Activated gamma-delta T cell (primary cell): ENCODE results near the gene RXFP4.

Experiments used
- DNase-seq: peaks from one replicate; lab custom pipeline; 2025; lab: John Stamatoyannopoulos, UW

RXFP4 gene

DNA sequence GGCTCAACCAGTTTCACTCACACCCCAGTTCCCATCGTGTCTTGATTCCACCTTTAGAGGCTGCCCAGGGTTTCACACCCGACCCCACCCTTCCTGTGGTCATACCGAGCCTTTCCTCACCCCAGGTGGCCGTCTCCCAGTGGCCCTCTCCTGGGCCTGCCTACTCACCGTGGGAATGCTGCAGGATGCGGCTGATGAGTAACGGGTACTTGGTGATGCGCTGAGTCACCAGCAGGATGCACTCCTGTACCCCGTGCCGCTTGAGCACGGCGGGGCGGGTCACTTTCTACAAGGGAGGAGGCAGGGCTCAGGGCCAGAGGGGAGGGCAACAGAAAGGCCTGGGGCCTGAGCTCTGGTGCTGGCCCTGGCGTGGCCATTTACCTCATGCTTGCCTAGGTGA lies 20.5 kb downstream of the RXFP4 start:
- DNase-seq, result no peak

DNA sequence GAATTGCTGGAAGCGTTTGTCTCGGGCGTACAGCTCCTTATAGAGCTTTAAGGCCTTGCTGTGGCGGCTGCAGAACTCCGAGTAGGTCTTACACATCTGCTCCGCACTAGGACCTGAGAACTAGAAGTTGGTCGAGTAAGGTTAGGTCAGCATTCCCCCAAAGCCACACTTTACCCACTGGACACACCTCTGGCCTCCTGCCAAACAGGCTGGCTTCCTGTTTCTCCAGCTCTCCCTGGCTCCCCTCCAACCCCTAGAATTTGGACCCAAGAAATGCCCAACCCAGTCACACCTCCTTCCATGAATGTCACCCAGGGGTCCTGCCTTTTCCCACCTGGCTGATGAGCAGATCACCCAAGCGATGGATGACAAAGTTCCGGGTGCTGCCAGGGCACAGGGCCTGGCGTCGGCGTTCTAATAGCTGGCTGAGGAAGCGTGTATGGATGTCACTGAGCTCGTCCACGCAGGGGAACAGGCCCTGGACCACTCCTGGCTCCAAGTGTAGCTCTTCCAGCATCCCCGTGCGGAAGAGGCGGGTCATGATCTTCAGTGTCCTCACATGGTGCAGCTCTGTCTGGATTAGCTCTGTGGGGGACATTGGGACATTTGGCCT lies 21.3 kb downstream of the RXFP4 start:
- no peak for DNase-seq

DNA sequence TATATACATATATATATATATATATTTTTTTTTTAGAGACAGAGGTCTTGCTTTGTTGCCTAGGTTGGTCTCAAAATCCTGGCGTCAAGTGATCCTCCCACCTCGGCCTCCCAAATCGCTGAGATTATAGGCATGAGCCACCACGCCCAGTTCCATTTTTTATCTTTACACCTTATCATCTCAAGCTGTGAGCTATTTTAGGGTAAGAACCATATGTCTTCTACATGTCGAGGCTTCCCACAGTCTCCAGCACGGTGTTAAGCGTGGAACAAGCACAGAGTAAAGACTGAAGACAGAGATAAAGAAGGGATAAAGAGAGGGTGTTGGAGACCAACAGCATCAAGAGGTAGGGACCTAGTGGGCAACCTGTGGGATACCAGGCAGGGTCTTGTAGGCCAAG lies 22.8 kb downstream of the RXFP4 start:
- DNase-seq, result no peak

DNA sequence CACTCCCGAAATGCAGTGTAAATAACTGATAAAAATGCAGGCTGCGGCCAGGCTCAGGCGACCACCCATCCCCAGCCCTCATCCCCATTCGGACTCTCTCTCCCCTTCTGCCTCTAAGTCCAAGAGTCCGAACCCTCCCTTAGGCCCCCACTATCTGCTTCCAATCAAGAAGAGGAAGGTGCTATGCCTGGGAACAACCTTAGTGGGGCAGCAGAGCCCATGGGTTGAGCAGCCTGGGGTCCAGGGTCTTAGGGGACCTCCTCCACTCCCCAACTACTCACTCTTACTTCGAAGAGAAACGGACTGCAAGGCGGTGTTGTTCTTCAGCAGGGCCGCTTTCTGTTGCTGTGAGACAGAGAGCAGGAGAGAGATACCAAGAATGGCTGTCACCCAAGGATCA lies 24.7 kb downstream of the RXFP4 start:
- DNase-seq, result no peak

DNA sequence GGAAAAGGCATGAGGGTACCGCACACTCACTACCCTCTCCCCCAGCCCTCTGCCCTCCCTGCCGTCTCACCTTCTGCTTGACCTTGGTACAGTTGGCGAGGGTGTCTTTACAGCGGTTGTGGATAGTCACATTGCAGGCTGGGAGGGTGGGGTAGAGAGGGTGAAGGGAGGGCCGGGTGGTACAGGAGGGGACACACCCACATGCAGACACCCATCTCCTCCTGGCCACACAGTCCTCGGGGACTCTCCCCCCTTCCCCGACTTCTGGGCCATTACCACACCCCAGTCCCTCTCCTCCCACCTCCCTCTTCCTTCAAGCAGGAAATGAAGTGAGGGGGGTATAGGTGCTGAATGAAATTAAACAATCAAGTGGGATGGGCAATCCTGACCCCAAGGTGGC lies 25.3 kb downstream of the RXFP4 start:
- no peak for DNase-seq

DNA sequence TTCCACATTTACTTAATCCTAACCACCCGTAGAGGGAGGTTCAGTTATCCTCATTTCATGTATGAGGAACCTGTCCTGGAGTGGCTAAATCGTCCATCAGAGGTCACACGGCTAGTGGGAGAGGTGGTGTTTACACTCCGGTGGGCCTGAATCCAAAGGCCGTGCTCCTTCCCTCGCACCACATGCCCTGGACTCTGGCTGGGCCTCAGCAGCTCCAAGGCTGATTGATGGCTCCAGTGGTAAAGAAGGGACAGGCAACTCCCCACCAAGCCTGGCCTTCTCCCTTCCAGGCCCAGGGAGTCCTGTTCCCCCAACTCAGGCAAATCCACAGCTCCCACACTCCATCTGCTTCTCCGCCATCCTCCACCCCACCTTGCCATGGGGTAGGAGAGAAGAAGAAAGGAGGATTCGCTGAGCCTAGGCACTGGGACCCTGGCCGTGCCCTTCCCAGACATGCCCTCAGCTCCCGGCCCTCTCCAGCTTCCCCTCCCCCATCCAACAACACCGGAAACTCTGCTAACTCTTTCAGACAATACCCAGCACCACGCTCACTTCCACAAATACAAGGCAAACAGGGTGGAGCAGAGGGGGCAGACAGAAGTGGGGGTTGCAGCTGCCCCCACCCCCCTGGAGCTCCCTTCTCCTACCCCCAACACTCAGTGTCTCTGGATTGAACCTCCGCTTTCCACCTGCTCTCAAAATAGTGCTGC lies 26.1 kb downstream of the RXFP4 start:
- DNase-seq, result no peak

DNA sequence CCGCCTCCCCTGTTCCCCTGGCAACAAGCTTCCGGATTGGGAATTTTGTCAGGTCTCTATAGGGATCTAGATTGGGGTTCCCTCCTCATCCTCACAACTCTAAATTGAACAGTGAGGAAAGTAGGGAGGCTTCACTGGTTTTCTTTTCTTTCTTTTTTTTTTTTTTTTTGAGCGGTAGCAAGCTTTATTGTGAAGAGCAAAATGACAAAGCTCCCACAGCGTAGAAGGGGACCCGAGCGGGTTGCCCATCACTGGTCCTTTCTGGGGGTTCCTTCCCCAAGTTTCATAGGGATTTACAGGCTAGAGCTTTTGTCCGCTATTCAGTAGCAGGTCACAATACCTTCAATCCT lies 26.6 kb downstream of the RXFP4 start:
- no peak for DNase-seq

DNA sequence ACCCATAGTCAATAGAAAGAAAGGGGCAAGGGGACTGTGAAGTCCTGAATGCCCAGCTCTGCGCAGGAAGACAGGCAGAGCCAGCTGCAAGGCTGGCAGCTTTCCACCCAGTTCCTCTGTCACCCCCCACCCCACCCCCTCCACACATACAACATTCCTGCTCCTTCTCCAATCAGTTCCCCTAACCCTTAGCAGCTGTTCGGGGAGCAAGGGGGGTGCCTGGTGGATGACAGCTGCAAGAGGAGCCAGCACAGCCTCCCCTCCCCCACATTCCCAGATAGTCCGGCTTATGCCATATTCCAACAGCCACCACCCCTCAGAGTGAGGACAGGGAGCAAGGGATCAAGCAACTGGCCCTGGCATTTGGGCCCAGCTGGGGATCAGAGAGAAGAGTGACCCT lies 27.2 kb downstream of the RXFP4 start:
- no peak for DNase-seq

DNA sequence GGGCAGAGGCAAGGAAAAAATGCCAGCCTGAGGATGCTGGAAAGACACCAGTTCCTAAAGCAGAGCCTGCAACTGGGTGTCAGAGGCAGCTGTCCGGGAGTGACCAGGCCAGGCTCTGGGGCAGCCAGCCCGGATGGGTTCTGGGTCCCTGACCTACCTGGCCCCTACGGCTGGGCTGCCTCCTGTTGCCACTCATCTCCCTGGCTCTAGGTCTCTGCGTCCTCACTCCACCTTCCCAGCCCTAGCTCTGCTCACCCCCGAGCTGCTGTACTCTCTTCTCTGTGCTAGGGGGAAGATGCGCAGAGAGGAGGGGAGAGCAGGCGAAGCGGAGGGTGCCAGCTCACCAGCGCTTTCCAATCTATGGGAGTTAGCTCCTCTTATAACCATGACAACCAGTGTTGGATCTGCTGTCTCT lies 27.9 kb downstream of the RXFP4 start:
- no peak for DNase-seq

DNA sequence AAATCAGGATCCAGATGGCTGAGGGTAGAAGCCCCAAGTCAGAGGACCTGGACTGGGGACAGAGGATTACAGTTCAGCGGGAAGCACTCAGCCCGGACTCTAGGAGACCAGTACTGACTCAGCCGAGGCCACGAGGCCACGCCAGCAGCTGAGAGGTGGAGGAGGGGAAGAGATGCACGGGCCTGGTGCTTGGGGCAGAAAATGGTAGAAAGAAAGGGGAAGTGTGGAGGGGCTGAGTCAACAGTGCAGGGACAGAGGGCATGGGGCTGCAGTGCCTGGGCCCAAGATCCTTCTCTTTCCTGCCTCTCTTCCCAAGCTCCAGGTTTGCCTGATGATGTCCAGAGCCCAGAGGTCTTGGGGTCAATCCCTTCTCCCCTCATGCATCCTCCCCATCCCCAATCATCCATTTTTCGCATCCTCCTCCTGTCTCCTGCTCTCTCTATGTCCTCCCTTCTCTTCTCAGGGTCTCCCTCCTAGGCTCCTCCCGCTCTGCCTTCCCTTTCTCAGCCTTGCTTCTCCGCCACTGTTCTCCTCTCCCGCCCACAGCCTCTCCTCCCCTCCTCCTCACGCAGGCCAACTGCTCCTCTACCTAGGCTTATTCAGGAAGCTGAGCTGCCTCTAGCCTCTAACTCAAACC lies 29.2 kb downstream of the RXFP4 start:
- no peak for DNase-seq

DNA sequence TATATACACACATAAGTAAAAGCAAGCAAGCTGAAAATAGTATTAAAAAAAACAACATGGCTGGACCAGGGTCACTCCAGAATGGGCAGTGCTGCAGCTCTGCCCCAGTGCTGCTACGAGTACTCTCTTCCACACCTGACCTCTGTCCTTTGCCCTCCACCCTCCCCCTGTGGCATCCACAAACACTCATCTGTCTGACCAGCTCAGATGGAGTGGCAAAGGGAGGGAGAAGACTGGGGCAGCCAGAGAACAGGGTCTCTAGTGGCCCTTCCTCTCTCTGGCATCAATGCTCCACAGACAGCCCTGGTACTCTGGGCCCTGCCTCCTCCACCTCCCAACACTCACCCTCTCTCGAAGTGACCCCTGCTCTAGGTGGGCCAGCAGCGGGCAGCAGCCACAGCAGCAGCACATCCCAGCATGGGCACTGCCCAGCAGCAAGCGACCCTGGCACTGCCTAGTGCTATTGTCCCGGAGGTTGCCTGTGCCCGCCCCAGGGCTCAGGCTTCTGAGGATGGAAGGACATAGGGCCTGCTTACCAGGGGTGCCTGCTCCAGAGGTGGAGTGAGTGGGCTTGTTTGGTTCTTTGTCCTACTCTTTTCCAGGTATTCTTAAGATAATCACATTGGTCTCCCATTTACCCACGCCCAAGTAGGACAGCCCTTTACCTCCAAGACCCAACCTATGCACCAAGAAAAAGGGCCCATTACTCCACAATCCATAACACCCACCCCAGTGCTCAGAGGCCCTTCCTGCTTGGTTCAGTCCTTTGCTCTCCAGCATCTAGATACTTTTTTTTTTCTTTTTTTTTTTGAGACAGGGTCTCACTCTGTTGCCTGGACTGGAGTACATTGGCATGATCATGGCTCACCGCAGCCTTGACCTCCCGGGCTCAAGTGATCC lies 30.7 kb downstream of the RXFP4 start:
- DNase-seq, result no peak

DNA sequence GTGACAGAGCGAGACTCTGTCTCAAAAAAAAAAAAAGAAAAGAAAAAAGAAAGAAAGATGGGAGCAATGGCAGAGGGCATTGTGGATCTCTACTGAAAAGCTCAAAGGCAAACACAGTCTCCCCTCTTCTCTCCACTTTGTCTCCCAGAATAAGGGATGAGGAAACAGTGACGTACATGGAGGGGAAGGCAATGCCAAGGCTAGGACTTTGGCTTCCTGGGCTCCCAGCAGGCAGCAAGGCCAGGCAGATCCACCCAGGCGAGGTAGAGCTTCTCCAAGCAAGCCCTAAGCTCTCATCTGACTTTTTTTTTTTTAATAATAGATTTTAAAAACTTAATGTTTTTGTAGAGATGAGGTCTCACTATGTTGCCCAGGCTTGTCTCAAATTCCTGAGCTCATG lies 32.3 kb downstream of the RXFP4 start:
- no peak for DNase-seq

DNA sequence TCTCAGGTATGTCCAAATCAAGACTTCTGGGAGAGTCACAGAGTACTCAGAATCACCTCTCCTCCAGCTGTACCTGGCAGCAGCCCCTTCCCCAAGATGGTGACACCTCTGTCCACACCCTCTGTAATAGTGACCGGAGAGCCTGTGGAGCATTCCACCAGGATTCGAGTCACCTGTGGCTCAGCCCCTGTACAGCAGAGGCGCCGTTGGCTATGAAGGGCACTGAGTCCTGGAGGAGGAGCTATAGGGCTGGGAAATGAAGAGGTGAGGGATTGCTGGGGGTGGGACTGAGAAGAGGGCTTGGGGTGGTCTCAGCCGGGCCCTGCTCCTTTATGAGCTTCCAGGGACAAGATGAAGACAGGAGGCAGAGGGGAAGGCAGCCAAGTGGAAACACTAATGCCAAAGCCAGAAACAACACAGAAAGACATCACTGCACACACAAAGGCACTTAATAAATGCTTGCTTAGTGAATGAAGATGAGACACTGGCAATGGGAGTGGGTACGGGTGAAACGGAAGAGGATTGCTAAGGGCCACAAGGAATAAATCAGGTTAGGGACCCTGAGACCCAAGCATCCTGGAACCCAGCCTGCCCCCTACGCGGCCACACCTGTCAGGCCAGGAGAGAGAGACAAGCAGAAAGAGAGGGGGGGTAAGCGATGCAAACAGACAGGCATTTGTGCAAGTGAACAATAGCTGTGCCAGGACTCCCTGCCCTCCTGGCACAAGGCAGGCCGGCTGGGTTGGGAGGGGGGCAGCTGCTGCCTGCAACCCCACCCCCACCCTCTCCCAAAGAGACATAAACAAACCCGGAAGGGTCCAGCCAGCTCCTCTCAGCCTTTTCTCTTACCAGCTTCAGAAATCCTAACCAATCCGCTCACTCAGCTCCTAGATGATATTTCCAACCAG lies 33.0 kb downstream of the RXFP4 start:
- no peak for DNase-seq

DNA sequence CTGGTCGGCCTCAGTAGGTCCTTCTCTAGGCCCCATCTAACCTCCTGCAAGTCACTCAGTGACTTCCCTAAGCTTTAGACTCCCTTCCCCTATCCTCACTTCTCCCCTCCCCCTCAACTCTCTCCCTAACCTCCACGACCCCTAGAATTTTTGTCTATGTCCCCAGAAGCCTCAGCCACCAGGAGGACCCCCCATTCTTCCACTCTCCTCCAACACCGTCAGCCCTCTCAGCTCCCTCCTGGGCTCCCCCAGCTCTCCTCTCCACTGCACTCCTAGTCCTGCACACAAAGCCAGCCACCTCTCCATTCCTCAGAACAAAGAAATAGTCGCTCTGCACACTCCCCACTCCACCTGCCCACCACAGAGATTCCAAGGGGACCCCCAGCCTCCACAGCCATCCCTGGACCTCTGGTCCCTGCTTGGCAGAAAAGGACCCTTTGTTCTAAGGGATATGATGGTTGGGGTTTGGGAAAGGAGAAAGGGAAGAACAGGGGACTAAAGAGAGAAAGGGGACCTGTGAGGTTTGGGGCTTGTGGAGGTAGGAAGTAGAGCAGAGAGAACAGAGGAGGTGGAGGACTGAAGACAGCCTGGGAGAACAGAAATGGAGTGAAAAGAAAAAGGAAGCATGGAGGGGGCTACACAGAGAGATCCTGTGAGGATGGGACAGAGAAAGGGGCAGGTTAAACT lies 34.1 kb downstream of the RXFP4 start:
- DNase-seq, result no peak

DNA sequence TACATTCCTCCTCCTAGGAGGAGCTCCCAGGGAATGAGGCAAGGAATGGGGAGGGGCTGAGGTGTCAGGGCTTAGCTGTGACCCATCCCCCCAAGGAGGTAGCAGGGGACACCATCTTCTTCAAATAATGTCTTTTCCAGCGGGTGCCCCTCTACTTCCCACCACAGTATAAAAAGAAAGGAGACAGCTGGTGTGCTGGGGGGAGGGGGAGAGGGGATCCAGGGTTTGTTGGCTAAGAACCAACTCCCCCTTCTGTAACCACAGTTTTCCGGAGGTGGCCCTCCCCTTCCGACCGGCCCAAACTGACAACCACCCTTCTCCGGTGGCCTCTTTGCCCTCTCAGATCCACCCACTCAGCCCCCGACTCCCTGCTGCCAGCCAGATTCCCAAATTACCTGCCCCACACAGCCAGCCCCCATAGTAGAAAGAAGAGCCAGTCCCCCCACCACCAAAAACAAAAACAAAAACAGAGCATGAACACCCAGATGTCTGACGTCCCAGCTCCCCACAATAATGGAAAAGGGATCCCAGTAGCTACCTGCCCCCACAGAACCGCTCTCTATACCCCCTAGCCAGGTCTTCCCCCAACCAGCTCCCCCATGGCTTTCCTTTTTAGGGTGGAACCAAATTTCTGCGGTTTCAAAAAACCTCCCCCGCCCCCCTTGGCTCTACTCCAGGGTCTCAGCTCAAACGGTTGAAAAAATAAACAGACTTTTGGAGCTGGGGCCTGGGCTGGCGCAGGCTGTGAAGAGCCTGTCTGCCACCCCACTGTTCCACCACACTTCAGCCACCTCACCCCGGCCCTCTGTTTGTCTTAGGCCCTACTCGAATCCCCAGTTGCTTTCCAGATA lies 34.8 kb downstream of the RXFP4 start:
- peak; percentile 23 for DNase-seq

DNA sequence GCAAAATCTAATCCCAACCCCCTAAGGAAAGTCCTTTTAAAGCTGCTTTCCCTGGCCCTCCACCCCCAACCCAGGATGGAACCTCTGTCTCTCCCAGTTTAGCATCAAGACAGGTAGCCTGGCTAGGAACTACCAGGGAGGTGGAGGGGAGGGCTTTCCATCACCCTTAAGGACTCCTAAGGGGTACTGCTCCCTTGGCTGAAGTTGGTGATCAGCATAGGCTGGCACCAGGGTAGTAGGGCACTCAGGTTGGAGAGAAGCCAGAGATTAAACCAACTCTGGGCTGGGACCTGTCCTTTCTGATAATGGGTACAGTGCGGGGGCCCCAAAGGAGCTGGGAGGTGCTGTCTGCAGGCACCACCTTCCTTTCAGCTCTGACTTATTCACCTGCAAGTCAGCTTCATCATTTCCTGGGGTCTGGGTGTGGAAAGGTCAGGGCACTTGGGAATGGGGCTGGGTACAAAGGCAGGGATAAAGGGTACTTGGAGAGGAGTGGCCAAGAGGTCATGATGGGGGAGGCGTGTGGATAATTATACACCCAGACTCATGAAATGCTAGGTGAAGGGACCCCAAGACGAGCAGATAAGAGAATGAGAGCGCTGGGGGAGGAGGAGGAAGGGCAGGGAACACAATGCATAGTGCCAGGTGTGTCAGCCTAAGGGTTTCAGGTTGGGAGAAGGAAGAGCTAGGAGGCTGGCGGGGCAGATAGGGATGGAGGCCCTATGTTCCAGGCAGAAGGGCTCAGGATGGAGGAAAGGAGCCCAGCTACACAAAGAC lies 35.7 kb downstream of the RXFP4 start:
- DNase-seq, result no peak

DNA sequence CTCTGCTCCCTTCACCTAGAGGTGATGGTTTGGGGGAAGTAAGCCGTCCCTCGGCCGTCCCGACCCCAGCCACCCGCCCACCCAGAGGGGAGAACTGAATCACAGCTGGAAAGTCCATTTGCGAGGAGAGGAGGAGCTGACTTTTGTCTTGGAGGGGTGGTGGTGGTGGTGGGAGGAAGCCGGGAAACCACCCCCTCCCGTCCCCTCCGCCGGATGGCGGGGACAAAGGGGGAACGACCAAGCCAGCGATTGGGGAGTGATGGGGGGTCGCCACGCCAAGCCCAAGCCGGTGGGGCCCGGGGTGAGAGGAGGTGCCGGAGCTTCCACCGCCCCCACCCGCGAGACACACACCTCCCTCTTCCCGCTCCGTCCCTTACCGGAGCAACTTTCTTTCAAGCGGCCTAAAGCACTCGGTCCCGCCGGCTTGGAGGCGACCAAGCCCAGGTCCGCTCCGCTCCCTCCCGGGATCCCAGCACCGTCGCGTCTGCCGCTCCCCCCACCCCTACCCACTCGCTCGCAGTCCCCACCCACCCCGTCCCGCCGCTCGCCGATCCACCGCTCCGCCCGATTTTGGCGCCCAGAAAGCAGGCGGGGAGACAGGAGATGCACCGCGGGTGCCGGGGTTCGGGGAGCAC lies 36.4 kb downstream of the RXFP4 start:
- DNase-seq, result peak; percentile 50

DNA sequence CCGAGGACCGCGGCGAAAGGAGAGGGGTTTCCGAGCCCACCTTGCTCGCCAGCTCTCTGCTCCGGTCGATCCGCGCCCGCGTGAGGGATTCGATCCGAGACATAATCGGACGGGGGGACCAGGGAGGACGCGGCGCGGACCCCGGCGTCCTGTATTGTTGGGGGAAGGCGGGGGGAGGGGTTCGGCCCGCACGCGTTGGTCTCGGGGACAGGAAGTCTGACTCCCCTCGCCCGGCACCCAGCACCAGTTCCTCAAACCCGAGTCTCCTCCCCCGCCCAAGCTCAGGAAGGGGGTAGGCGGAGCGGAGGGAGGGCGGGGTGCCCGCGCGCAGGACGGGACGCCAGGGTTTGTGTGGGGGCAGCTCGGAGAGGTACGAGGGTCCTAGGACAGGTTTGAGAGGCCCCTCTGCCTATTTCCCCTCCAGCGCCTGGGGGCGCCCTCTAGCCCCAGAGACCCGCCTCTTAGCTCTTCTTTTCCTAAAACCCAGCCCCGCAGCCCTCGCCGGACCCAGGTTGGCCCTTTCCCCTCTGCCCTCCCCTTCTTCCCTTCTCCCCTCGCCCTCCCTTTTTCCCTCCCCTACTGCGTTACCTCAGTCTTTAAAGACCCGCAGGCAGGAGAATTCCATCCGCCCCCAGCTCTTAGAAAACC lies 37.0 kb downstream of the RXFP4 start, which contains the start of gene ARHGEF2:
TSS of gene ARHGEF2 (minus strand) at position 223 of the 648 bp plus-strand sequence. CDS start at position 103, 120 bp downstream.
- DNase-seq, result peak; percentile 55
